Measurements from ENCODE around the gene C1QTNF12.

Gene C1QTNF12

DNA sequence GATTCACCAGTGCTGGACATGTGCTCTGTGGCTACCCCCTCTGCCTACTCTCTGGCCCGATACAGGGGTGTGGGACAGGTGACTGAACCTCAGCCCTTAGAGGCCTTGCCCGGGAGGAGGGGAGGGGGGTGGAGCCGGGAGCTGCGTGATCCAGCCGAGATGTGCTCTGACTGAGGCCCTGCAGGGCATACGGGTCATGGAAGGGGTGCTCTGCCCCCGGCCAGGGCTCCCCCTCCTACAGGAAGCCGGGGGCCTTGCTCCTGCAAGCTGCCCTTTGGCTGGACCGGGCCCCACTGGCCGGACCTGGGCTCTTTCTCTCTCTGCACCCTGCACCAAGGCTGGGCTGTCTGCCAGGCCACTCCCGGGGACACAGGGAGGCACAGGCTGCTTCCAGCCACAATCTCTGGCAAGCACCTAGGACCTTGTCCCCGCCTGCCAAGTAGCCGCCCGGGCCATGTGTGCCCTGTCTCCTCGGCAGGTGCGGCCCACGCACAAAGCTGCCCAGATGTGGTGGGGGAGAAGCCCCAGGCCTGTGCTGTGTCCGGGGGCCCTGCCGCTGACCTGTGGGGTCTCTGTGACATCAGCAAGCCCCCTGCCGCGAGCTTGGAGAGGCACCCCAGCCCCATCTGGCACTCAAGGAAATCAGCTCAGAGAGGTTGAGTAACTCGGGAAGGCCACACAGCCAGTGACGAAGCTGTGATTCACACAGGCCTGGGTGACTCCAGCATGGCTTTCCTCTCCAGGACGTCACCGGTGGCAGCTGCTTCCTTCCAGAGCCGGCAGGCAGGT lies 35.2 kb upstream of the C1QTNF12 start:
- peak; percentile 59 to 78 for ATAC-seq

- no peak for ATAC-seq
Observed at GRCh38 chr1:1280782-1281481, 34.4 kb upstream of the C1QTNF12 start.

GRCh38 chr1:1279028-1279427 lies 32.5 kb upstream of the C1QTNF12 start:
- ATAC-seq, result no peak

DNA sequence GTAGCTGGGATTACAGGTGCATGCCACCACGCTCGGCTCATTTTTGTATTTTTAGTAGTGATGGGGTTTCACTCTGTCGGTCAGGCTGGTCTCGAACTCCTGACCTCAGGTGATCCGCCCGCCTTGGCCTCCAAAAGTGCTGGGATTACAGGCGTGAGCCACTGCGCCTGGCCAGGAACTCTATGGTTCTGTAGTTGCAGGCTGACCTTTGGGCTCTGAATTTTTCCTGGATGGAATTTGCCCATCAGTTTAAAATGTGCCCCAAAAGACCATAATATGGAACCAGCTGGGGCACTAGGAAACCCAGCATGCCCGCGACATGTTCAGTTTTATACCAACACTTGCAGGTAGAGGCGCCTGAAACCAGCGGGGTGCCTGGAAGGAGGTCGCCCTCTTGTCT lies 32.1 kb upstream of the C1QTNF12 start:
- ATAC-seq, result no peak

- ATAC-seq, result no peak
Observed at GRCh38 chr1:1275836-1276235, 29.3 kb upstream of the C1QTNF12 start.

GRCh38 chr1:1274931-1275431 lies 28.5 kb upstream of the C1QTNF12 start:
- no peak for ATAC-seq

- ATAC-seq, result no peak
Observed at GRCh38 chr1:1274299-1274930, 27.9 kb upstream of the C1QTNF12 start.

GRCh38 chr1:1273512-1274298 lies 27.2 kb upstream of the C1QTNF12 start, which contains the start of gene UBE2J2:
TSS of gene UBE2J2 (minus strand) at chr1:1273854. CDS start at chr1:1267992, 5,862 bp downstream.
- ATAC-seq, result peak; percentile 97

DNA sequence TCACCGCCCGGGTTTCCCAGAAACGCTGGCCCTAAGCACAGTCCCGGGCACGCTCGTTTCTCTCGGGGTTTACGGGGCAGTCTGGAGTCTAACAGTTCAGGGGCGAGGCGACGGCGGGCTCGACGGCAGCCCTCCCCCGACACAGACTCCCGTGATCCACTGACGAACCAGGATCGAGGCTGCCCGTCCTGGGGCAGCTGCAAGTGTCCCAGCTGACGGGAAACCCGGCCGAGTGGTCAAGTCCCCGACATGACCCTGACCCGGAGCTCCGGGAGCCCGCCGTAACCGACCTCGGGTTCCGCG lies 26.6 kb upstream of the C1QTNF12 start:
- no peak for ATAC-seq

GRCh38 chr1:1272341-1273208 lies 26.1 kb upstream of the C1QTNF12 start:
- no peak for ATAC-seq

DNA sequence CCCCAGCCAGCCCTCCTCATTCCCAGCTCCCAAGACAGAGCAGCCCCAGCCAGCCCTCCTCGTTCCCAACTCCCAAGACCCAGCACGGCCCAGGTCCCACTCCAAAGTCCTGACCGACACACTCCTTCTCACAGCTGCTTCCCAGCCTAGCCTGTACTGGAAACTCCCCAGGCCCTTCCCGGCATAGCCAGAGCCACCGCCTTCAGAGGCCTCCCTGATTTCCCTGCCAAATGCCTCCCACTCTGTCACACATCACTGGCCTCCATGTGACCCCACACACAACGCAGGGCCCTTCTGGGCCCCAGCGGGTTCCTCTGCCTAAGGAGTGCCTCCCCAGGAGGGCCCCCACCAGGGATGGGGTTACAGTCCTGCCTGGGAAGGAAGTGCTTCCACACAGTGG lies 24.3 kb upstream of the C1QTNF12 start:
- ATAC-seq, result no peak

- ATAC-seq, result no peak
Observed at GRCh38 chr1:1268284-1268682, 21.8 kb upstream of the C1QTNF12 start.

DNA sequence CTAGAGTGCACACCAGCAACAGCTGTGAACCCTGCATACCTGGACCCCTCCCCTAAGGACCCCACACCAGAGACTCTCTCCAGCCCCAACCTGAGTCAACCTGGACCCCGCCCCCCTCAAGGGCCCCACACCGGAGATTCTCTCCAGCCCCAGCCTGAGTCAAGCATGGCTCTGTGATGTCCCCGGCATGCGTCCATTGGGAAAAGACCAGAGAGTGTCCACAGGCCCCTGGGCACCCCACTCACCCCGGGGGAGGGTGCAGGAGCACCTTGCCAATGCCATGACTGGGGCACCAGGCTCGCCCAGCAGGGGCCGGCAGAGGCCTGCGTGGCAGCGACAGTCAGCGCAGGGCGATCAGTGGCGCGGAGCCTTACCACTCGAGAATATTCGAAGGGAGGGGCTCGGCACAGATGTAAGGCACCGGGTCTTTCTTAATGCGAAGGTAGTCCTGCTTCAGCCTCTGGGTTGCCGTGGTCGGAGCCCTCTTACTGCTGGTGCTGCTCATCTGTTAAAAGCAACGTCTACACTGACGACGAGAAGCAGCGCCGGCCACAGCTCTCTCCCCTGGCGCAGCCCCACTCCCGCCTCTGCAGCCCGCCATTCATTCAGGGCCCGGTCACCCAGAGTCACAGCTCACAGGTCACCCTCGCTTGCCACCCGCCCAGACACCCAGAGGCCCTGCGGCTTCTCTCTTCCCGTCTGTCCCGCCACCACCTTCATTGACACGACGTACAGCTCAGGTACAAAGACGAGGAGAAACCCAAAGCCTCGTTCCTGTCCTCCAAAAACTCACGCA lies 21.2 kb upstream of the C1QTNF12 start:
- ATAC-seq, result no peak

- no peak for ATAC-seq
Observed at GRCh38 chr1:1264868-1265272, 18.3 kb upstream of the C1QTNF12 start.

DNA sequence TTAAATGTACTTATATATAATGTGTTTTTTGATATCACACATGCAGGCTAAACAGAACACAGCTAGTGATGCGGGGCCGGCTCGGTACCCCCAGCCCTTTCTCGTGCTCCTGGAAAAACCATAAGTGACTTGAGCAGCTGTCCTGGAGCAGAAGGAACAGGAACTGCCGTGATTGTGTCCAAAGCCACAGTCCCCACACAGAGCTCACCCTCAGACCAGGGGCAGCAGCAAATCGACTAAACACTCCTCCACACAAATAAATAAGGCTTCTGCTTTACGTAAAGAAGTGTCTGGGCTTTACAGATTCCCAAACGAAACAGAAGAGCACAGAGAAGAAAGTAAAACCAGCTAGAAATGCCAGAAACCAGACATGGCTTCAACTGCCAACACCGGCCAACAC lies 17.5 kb upstream of the C1QTNF12 start:
- no peak for ATAC-seq

DNA sequence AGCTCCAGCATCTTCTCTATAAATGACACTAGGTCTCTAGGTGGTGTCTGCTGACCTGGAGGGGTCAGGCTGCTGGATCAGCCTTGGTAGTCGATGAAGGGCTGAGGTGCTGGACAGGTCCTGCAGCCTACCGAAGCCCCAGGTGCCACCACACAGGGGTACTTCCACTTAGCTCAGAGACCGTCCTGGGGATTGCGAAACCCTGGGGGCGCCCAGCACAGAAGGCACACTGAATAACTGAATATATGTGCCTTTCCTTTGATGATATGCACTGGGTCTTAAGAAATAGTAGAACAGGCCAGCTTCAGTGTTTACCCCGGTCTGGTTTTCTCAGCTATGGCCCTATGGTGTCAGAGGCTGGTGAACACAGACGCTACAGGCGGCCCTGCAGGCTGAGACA lies 16.2 kb upstream of the C1QTNF12 start:
- no peak for ATAC-seq

GRCh38 chr1:1262071-1262470 lies 15.5 kb upstream of the C1QTNF12 start:
- no peak for ATAC-seq

DNA sequence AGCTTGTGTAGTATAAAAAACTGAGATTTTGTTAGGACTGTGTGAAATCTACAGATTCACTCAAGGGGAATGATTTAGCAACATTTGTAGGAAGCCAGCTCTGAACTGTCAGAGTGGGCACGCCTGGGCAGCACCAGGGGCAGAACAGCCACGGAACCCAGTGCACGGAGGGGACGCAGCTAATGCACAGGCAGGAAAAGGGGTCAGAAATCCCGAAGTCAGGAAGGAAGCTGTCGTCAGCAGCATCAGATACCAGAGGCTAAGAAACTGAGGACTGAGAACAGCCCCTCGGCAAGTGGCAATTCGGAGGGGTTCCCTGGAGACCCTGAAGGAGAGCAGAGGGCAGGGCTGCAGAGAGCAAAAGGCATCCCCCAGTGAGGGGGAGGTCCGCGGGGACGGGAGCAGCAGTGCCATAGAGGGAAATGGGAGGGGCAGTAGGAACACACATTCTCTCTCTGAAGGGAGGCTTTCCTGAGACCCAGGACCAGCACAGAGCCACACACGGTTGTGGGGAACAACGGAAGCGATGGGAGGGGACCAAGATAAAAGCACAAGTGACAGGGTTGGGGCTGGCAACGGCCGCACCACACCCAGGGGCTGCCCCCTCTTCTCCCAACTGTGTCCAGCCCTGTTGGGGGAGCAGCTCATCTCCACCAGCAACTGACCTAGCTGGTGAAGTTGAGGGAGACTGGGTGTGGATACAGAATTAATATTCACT lies 14.5 kb upstream of the C1QTNF12 start:
- no peak for ATAC-seq

- ATAC-seq, result no peak
Observed at GRCh38 chr1:1259951-1260600, 13.6 kb upstream of the C1QTNF12 start.

DNA sequence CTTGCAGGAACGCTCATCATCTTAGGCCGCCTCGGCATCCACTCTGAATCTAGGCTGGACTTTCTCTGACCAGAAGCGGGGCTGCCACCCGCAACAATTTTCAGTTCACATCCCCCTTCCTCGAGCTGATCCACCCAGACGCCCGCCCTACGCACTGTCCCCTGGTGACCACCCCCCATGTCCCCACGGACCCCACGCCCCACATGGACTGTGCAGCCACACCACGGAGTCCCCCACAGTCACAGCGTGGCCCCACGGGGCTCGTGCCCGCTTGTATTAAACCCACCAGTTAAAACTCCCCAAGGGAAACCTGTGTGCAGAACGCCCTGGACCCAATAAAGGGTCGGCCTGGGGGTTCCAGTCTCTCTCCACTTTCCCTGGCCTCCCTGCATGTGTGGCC lies 13.0 kb upstream of the C1QTNF12 start:
- no peak for ATAC-seq
